GM21737 (cell line): ENCODE data around the gene MYOZ2.
A peak's percentile ranks its signal among the peaks of the same experiment; 100 is the strongest.

Experiments used
- ATAC-seq: cut with Tn5 transposase; IDR thresholded peaks from one replicate; pipeline ENCODE4 v1.9.1; 2021; ENCODE audit warnings: mild to moderate bottlenecking, moderate library complexity; ENCODE audit not compliant: unreplicated experiment

The MYOZ2 gene

GRCh38 chr4:119190354-119190753, 54.7 kb downstream of the MYOZ2 start:
- no peak for ATAC-seq

GRCh38 chr4:119191505-119191904, 55.9 kb downstream of the MYOZ2 start:
- ATAC-seq = no peak

- no peak for ATAC-seq
These were observed 62.2 kb downstream of the MYOZ2 start for GRCh38 chr4:119197772-119198212.

GRCh38 chr4:119204916-119205315, 69.3 kb downstream of the MYOZ2 start:
- ATAC-seq = no peak

- ATAC-seq = no peak
These were observed 70.1 kb downstream of the MYOZ2 start for GRCh38 chr4:119205690-119206089.

- ATAC-seq = no peak
These were observed 70.5 kb downstream of the MYOZ2 start for GRCh38 chr4:119206178-119206577.

- ATAC-seq = no peak
These were observed 71.4 kb downstream of the MYOZ2 start for GRCh38 chr4:119207051-119207450.

GRCh38 chr4:119209077-119209476, 73.4 kb downstream of the MYOZ2 start:
- ATAC-seq = no peak

GRCh38 chr4:119209586-119209985, 74.0 kb downstream of the MYOZ2 start:
- no peak for ATAC-seq

GRCh38 chr4:119210775-119211174, 75.1 kb downstream of the MYOZ2 start:
- no peak for ATAC-seq

- ATAC-seq = peak; percentile 3
These were observed 76.2 kb downstream of the MYOZ2 start for GRCh38 chr4:119211867-119212233.

- ATAC-seq = peak; percentile 96
These were observed 76.8 kb downstream of the MYOZ2 start, which contains the start of gene USP53 for GRCh38 chr4:119212234-119212963. Gene USP53 (plus strand): TSS chr4:119212713. CDS start chr4:119239760, 27,047 bp downstream.

GRCh38 chr4:119212964-119213606, 77.5 kb downstream of the MYOZ2 start:
- peak; percentile 42 for ATAC-seq

- no peak for ATAC-seq
These were observed 82.5 kb downstream of the MYOZ2 start for GRCh38 chr4:119218093-119218492.

GRCh38 chr4:119221412-119221811, 85.8 kb downstream of the MYOZ2 start:
- no peak for ATAC-seq

- ATAC-seq = no peak
These were observed 92.1 kb downstream of the MYOZ2 start for GRCh38 chr4:119227690-119228089.

- no peak for ATAC-seq
These were observed 92.8 kb downstream of the MYOZ2 start for GRCh38 chr4:119228406-119228805.

- no peak for ATAC-seq
These were observed 94.5 kb downstream of the MYOZ2 start for GRCh38 chr4:119229908-119230687.

GRCh38 chr4:119231491-119231890, 95.9 kb downstream of the MYOZ2 start:
- no peak for ATAC-seq

- no peak for ATAC-seq
These were observed 96.7 kb downstream of the MYOZ2 start for GRCh38 chr4:119232286-119232685.

- ATAC-seq = no peak
These were observed 97.6 kb downstream of the MYOZ2 start for GRCh38 chr4:119233191-119233590.

- no peak for ATAC-seq
These were observed 98.1 kb downstream of the MYOZ2 start for GRCh38 chr4:119233750-119234149.
